ENCODE data around the gene RYR1.

DNA sequence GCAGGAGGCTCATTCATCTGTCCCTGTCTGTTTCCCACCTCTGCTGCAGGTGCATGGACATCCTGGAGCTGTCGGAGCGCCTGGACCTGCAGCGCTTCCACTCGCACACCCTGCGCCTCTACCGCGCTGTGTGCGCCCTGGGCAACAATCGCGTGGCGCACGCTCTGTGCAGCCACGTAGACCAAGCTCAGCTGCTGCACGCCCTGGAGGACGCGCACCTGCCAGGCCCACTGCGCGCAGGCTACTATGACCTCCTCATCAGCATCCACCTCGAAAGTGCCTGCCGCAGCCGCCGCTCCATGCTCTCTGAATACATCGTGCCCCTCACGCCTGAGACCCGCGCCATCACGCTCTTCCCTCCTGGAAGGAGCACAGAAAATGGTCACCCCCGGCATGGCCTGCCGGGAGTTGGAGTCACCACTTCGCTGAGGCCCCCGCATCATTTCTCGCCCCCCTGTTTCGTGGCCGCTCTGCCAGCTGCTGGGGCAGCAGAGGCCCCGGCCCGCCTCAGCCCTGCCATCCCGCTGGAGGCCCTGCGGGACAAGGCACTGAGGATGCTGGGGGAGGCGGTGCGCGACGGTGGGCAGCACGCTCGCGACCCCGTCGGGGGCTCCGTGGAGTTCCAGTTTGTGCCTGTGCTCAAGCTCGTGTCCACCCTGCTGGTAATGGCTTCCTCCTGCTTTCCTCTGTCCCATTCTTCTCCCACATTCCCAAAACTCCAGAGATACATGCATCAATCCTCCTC, 52.2 kb downstream of the RYR1 start:
- TF ChIP-seq, protein P1, sequence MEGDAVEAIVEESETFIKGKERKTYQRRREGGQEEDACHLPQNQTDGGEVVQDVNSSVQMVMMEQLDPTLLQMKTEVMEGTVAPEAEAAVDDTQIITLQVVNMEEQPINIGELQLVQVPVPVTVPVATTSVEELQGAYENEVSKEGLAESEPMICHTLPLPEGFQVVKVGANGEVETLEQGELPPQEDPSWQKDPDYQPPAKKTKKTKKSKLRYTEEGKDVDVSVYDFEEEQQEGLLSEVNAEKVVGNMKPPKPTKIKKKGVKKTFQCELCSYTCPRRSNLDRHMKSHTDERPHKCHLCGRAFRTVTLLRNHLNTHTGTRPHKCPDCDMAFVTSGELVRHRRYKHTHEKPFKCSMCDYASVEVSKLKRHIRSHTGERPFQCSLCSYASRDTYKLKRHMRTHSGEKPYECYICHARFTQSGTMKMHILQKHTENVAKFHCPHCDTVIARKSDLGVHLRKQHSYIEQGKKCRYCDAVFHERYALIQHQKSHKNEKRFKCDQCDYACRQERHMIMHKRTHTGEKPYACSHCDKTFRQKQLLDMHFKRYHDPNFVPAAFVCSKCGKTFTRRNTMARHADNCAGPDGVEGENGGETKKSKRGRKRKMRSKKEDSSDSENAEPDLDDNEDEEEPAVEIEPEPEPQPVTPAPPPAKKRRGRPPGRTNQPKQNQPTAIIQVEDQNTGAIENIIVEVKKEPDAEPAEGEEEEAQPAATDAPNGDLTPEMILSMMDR (IDR thresholded peaks at IDR 0.05): no peak
- TF ChIP-seq POLR2A (IDR thresholded peaks at IDR 0.05): no peak
